GM06990 (cell line): ENCODE measurements around the gene BCAR3.
"Not testable (repeated sequence)": the region's sequence is repeated elsewhere in the genome, so short reads cannot be mapped to it uniquely, and the experiment has no call there.

ENCODE experiments used
- DNase-seq: peaks from one replicate; pipeline ENCODE4 v3.0.0-alpha.2; 2011; ENCODE audit not compliant: insufficient read length; ENCODE audit errors: extremely low read depth
- H3K27me3 ChIP-seq: replicated peaks from 2 replicates; pipeline ENCODE4 v1.6.0; 2011; ENCODE audit warnings: low read length; ENCODE audit not compliant: control insufficient read depth, insufficient read depth
- H3K36me3 ChIP-seq: 2 replicates; pipeline ENCODE4 v1.5.1; 2011; ENCODE audit warnings: low read length; ENCODE audit not compliant: control insufficient read depth, insufficient read depth
- H3K4me3 ChIP-seq: replicated peaks from 2 replicates; pipeline ENCODE4 v1.5.1; 2011; ENCODE audit warnings: low read depth, mild to moderate bottlenecking, control low read depth, low read length
- TF ChIP-seq, protein P1 (sequence below): IDR thresholded peaks from 2 replicates; pipeline ENCODE4 v1.5.1; 2011; ENCODE audit warnings: low read length, control low read depth, mild to moderate bottlenecking, inconsistent platforms; ENCODE audit not compliant: insufficient read depth, poor library complexity, severe bottlenecking

Gene BCAR3

GRCh38 chr1:93658188-93658587 lies 23.4 kb downstream of the BCAR3 start:
- DNase-seq: no peak
- no peak overlapping the region for H3K4me3 ChIP-seq
- H3K36me3 ChIP-seq: 0 out of 2 replicates have a peak, but pooled peaks cover 1% of the 10 kb centered on the region
- no peaks in the 10 kb centered on the region for H3K27me3 ChIP-seq
- TF ChIP-seq, protein P1, sequence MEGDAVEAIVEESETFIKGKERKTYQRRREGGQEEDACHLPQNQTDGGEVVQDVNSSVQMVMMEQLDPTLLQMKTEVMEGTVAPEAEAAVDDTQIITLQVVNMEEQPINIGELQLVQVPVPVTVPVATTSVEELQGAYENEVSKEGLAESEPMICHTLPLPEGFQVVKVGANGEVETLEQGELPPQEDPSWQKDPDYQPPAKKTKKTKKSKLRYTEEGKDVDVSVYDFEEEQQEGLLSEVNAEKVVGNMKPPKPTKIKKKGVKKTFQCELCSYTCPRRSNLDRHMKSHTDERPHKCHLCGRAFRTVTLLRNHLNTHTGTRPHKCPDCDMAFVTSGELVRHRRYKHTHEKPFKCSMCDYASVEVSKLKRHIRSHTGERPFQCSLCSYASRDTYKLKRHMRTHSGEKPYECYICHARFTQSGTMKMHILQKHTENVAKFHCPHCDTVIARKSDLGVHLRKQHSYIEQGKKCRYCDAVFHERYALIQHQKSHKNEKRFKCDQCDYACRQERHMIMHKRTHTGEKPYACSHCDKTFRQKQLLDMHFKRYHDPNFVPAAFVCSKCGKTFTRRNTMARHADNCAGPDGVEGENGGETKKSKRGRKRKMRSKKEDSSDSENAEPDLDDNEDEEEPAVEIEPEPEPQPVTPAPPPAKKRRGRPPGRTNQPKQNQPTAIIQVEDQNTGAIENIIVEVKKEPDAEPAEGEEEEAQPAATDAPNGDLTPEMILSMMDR: no peak

- Histone ChIP-seq H3K27me3 (no peaks in the 10 kb centered on the region), H3K4me3 (no peak overlapping the region), H3K36me3 (0 out of 2 replicates have a peak, but pooled peaks cover 1% of the 10 kb centered on the region)
- TF ChIP-seq, protein P1: no peak
- DNase-seq: no peak
Measured at GRCh38 chr1:93656491-93656890, 25.1 kb downstream of the BCAR3 start.

- 0 out of 2 replicates have a peak, but pooled peaks cover 1% of the 10 kb centered on the region for H3K36me3 ChIP-seq
- no peak for DNase-seq
- TF ChIP-seq, protein P1: no peak
- H3K27me3 ChIP-seq: no peaks in the 10 kb centered on the region
- no peak overlapping the region for H3K4me3 ChIP-seq
Measured at GRCh38 chr1:93653656-93654055, 28.0 kb downstream of the BCAR3 start.

DNA sequence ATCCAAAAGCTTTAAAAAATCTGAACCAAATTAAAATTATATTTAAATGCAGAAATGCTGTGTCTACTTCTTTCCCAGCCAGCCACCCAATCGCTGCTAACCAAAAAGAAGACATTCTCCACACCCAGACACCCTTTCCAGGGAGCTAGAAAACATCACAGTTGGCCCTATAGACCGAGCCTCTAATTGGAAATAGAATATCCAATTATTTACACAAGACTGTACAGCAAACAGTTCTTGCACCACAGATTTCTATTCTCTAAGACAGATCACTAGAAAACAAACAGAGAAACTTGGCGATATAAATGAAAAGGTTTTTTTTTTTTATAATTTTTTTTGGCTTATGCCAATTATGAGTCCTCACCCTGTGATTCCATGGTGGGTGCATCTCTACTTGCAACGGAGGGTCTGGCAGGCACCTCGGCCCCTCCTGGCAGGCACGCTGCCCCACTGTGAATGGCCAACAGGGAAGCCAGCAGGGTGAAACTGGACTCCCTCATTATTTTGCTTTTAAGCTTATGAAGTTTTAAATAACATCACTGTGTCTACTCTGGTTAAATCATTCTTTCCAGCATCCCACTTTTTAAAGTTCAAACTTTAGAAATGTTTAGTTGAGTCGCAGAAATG lies 29.2 kb downstream of the BCAR3 start:
- H3K36me3 ChIP-seq: 0 out of 2 replicates have a peak, but pooled peaks cover 1% of the 10 kb centered on the region
- no peak for DNase-seq
- H3K27me3 ChIP-seq: no peaks in the 10 kb centered on the region
- no peak overlapping the region for H3K4me3 ChIP-seq
- TF ChIP-seq, protein P1: no peak

DNA sequence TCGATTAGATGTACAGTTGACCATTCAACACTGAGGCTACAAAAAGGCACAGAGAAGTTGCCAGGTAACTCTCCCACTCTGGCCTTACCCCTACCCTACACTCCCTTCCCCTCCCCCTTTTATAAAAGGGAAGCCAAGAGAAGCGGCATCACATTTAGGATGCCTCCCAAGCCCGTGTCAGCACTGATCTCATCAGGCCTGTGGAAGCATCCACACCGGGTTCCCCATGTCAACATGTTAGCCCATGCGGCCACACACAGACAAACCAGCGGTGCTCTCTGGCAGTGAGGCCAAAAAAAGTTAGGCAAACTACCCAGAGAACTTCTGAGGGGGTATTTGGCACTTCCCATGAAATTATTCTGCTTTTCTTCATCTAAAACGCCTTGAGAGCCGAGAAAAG lies 29.9 kb downstream of the BCAR3 start:
- no peak overlapping the region for H3K4me3 ChIP-seq
- 0 out of 2 replicates have a peak, but pooled peaks cover 1% of the 10 kb centered on the region for H3K36me3 ChIP-seq
- DNase-seq: no peak
- TF ChIP-seq, protein P1: no peak
- no peaks in the 10 kb centered on the region for H3K27me3 ChIP-seq

DNA sequence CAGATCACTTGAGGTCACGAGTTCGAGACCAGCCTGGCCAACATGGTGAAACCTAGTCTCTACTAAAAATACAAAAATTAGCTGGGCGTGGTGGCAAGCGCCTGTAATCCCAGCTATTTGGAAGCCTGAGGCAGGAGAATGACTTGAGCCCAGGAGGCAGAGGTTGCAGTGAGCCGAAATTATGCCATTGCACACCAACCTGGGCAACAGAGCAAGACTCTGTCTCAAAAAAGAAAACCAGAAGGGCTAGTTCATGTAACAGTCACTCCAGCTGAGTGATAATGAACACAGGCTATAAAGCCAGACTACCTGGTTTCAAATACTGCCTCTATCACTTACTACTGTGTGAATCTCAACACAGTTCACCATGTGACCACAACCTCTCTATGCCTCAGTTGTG lies 31.5 kb downstream of the BCAR3 start:
- H3K36me3 ChIP-seq: not testable (repeated sequence)

More for the DNA sequence above, 31.5 kb downstream of the BCAR3 start:
- not testable (repeated sequence) for DNase-seq, H3K27me3 ChIP-seq, H3K4me3 ChIP-seq
